ENCODE data around the gene PNMA6F. TPM values are rescaled to one million over a fixed set of nuclear protein-coding genes. Genes with fewer than 3 reads are reported as not detected.

Gene PNMA6F
- polyA plus RNA-seq: not detected

DNA sequence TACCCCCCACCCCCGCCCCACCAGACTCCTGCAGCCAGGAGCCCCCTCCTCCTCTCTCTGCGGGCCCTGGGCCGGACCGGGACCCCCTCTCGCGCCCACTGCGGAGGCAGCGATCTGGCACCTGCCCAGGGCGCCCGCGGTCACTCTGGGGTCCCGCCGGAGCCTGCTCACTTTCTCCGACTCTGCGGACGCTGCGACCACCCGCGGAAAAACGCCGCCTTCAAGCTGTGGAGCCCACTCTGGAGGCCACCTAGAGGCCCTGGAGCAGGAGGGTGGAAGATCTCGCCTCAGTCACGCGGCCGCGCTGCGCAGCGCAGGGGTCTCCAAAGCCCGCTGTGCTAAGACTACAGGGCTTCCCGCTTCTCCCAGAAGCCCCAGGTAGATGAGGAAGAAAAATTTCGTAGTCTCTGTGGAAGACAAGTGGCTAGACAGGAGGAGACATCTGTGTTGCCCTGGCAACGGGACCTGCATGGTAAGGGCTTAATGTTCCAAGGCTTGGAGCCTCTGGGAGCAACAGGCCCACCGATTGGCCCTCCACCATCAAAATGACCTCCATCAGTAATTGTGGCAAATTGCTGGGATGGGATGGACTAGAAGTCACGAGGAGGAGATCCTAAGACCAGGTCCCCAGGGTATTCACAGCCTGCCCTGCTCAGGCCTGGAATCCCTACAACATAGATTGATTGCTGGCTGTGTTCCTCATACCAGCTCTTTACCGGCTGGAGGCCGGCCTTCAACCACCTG lies at the start of gene PNMA6F:
Gene PNMA6F, minus strand, starts transcription at position 387 of the 744 bp plus-strand sequence. CDS start 1,093 bp downstream, outside the sequence.
- H3K27ac ChIP-seq (ENCODE audit: low read depth, low read length): no peak within 1 kb of the TSS
- 24 to 40% (median 28%) methylated on average over 25 to 35 of the region's 36 CpGs for WGBS, 3 donors

DNA sequence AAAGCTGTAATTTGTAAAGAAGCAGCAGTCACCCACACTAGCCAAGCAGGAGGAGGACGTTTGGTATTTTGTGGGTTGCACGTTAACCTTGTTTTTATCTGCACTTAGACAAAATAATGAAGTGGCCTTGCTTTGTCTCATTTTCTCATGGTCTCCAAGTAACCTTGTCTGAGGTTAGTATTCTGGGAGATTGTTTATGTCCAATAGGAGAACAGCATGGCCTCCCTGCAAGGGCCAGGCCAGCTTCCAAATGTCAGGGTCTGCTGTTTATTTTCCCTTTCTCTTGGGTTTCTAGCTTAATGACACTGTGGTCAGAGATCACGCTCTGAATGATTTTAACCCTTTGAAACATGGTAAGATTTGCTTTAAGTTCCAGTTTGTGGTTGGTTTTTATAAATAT lies 49.7 kb upstream of the PNMA6F start:
- no peak overlapping the region for H3K27ac ChIP-seq (ENCODE audit: low read depth, low read length)
- WGBS, 3 donors: 22 to 62% (median 55%) methylated on average over 3 of the region's 3 CpGs

DNA sequence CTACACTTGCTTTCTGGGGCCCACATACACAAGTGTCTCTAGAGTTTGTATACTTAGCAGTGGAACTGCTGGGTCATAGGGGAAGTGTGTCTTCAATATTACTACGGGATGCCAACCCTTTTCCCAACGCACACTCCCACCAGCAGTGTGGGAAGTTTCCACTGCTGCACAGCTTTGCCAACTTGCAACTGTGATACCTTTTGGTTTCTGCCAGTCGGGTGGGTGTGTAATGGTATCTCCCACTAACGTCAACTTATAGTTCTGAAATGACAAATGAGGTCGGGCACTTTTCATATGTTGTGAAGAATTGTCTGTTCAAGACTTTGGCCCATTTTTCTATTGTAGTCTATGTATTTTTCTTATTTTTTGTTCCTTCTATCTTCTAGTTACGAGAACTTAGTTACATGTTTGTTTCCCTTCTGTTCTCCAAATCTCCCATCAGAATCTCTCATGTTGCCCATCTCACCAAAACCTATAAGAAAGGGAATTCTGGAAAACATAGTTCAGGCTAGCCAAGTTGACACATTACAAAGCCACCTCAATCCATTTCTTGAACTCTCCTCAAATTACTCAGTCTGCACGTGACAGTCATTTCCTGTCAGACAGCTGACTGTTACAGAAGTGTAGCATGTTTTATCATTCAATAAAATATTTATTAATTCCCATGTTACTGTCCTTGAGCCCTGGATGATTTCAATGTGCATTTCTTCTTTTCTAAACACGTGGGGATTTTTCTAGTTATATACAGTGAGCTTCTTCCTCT lies 48.9 kb upstream of the PNMA6F start:
- H3K27ac ChIP-seq (ENCODE audit: low read depth, low read length): no peak overlapping the region
- 45 to 68% (median 63%) methylated on average over 8 of the region's 8 CpGs for WGBS, 3 donors

DNA sequence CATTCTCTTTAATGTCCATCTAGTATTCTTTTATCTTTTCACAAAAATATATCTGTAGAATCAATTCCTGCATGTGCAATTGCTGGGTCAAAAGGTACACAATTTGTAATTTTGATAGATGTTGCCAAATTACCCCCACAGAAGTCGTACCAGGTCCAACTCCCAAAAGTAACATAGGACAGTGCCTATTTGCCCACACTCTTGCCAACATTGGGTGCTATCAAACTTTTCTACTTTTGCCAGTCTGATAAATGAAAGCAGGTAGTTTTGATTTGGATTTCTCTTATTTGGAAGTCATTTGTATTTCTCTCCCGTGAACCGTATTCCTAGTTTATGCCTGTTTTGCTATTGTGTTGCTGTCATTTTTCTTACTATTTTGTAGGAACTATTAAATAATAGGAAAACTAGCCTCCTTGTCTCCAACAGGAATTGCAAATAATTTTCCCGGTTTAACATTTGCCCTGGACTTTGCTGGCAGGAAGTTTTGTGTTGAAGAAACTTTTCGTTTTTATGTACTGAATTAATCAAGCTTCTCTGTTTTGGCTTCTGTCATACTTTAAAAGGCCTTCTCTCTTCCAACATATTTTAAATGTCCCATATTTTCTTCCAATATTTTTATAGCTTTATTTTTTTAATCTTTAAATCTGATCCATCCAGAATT lies 45.4 kb upstream of the PNMA6F start:
- WGBS, 3 donors: 62 to 81% (median 69%) methylated on average over 5 of the region's 5 CpGs
- H3K27ac ChIP-seq (ENCODE audit: low read depth, low read length): no peak overlapping the region

DNA sequence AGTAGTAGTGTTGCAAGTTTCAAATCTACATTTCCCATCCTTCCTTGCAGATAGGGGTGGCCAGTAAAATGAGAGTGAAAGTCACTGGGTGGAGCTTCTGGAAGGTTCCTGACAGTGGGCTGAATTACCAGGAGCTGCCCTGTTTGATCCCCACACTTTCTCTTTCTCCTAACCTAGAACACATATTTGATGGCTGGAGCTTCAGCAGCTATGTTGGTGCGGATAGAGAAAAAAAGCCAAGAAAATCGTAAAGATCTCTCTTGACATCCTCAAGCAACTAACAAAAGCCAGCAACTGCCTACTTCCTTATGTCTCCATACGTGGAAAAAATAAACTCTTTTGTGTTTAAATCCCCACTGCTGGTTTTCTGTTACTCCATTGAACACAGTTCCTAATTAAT lies 44.6 kb upstream of the PNMA6F start:
- 82 to 94% (median 88%) methylated on average over 3 of the region's 3 CpGs for WGBS, 3 donors
- H3K27ac ChIP-seq (ENCODE audit: low read depth, low read length): no peak overlapping the region

DNA sequence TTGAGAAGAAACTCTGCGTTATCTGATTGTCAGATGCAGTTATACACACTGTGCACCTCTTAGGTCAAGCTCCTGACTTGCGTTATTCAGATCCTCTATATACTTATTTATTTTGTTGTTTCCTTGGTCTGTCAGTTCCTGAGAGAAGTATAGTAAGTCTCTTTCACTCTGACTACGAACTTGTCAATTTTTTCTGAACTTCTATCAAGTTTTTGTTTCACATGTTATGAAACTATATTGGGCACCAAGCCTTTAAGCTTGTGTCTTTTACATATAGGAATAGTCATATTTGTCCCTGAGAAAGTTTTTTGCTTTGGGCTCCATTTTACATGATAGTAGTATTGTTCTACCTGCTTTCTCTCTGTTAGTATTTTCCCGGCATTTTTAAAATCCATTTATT lies 44.1 kb upstream of the PNMA6F start:
- 72 to 90% (median 90%) methylated on average over 4 of the region's 4 CpGs for WGBS, 3 donors
- H3K27ac ChIP-seq (ENCODE audit: low read depth, low read length): no peak overlapping the region

DNA sequence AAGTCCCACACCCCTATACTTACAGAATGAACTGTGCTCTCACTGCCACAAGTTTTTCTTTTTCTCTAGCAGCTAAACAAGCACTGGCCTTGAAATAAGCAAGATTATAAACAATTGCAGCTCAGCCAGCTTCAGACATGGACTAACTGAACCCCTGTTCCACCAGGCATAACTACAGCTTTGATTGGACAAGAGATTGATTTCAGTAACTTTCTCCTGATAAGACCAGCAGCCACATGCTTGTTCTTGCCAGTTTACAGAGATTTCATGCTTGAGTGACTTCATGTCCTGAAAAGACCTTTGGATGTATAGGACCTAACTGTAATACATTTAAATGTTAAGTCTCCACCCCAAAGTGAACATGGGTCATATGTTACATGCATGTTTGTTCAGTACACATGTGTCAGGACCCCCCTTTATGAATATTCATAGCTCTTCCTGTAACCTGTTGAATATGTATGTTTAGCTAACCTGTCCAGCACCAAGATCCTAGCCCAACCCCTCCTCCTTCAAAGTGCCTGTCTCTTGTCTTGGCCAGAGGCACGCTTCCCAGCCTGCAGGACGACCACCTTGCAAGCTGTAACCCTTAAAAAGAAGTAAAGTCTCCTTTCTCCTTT lies 40.3 kb upstream of the PNMA6F start:
- WGBS, 3 donors: 62 to 78% (median 63%) methylated on average over 2 of the region's 2 CpGs
- no peak overlapping the region for H3K27ac ChIP-seq (ENCODE audit: low read depth, low read length)

DNA sequence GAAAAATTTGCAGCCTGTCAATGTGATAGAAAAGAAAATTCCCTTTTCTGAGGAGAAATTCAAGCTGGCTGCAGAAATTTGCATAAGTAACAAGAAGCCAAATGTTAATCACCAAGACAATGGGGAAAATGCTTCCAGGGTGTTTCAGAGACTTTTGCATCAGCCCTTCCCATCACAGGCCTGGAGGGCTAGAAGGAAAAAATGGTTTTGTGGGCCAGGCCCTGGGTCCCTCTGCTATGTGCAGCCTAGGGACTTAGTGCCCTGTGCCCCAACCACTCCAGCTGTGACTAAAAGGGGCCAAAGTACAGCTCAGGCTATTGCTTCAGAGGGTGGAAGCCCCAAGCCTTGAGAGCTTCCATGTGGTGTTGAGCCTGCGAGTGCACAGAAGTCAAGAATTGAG lies 36.3 kb upstream of the PNMA6F start:
- H3K27ac ChIP-seq (ENCODE audit: low read depth, low read length): no peak overlapping the region
- WGBS, 3 donors: 96 to 100% (median 100%) methylated on average over 1 of the region's 1 CpG

DNA sequence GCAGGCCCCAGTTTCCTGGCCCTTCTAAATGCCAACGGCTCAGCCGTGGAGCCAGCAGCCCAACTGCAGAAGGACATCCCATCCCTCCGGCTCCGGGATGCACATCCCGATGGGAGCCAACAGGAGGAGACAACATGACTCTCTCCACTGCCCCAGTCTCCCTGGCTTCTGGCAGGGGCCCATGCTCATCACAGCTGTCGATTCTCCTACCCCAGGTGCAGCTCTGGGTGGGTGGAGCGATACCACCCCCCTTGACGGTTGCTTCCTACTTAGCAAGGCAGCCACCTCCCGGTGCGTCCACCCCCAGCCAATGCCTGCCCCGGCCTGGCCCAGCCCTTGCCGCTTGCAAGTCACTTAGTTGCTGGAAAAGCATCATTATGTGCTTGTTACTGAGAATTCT lies 31.8 kb upstream of the PNMA6F start:
- 66 to 74% (median 67%) methylated on average over 7 to 12 of the region's 12 CpGs for WGBS, 3 donors
- H3K27ac ChIP-seq (ENCODE audit: low read depth, low read length): no peak overlapping the region

DNA sequence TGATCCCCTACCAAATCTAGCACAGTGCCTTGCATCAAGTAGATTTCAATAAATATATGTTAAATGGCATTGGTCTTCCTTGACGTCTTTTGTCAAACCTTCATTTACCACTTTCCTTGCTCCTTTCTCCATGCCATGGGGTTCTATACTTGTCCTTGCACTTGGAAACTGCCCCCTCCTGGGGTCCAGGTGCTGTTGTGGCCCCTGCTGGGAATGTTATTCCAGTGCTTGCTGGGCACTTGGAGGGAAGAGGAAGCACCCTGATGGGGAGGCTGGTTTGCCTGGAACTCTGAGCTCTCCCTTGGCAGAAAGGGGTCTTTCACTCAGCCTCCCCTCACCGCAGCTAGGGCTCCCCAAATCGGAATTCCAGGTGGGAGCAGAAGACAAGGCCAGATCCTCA lies 31.3 kb upstream of the PNMA6F start:
- WGBS, 3 donors: 68 to 87% (median 73%) methylated on average over 3 of the region's 3 CpGs
- H3K27ac ChIP-seq (ENCODE audit: low read depth, low read length): no peak overlapping the region

DNA sequence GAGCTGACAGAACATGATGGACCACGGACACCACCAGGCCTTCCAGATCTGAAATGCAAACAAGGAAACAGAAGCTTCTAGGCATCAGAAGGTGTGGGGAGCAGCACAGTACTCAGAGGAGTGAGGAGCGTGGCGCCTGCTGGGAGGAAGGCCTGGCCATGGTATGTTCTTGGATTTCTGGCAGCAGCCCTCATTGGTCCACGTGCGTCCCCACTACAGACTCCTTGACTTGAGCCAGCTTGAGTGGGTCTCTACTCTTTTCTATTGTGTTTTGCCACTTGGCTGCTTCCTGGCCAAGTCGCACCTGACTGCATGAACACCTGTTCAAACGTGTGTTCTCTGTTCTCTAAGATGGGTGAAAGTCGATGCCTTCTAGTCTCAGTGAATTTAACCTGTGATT lies 30.4 kb upstream of the PNMA6F start:
- H3K27ac ChIP-seq (ENCODE audit: low read depth, low read length): no peak overlapping the region
- WGBS, 3 donors: 79 to 93% (median 89%) methylated on average over 8 of the region's 8 CpGs

DNA sequence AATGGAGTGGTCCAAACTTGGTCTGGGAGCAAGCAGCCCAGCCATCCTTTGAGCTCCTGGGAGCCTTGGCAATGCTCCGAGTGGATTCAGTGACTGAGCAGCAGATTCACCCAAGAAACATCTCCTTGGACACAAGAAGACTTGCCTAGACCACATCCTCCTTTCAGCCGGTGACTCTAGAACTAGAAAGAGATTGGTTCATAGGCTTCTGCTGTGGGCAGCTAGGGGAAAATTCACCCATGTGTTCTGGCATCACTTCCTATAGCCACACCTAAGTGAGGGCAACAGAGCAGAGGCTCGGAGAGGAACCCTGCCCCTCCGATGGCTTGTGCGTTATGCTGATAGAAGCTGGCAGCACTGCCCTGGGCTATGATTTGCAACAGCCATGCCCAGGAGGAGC lies 28.4 kb upstream of the PNMA6F start:
- 83 to 100% (median 91%) methylated on average over 5 of the region's 5 CpGs for WGBS, 3 donors
- no peak overlapping the region for H3K27ac ChIP-seq (ENCODE audit: low read depth, low read length)

DNA sequence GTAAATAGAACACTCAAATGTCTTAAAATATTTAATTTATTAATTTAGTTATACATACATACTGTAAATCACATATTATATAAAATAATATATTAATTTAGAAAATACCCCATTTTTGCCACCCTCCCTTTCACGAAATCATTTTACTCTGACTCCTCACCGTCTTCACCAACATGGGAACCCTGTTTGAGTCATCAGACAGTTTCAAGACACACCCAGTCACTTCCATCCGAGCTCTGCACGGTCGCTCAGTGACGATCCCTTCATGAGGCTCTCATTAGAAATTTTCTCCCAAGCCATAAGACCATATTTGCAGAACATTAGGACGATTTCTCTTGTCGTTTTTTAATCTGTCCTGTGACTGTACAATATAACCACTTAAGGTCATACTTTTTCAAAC lies 26.9 kb upstream of the PNMA6F start:
- H3K27ac ChIP-seq (ENCODE audit: low read depth, low read length): no peak overlapping the region
- 89 to 96% (median 96%) methylated on average over 8 of the region's 8 CpGs for WGBS, 3 donors

DNA sequence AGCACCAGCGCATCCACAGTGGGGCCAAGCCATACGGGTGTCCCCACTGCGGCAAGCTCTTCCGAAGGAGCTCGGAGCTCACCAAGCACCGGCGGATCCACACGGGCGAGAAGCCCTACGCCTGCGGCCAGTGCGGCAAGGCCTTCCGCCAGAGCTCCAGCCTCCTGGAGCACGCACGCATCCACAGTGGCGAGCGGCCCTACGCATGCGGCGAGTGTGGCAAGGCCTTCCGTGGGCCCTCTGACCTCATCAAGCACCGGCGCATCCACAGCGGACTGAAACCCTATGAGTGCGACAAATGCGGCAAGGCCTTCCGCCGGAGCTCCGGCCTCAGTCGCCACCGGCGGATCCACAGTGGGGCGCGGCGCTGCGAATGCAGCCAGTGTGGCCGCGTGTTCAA lies 26.0 kb upstream of the PNMA6F start:
- no peak overlapping the region for H3K27ac ChIP-seq (ENCODE audit: low read depth, low read length)
- 97 to 100% (median 98%) methylated on average over 30 to 38 of the region's 38 CpGs for WGBS, 3 donors

DNA sequence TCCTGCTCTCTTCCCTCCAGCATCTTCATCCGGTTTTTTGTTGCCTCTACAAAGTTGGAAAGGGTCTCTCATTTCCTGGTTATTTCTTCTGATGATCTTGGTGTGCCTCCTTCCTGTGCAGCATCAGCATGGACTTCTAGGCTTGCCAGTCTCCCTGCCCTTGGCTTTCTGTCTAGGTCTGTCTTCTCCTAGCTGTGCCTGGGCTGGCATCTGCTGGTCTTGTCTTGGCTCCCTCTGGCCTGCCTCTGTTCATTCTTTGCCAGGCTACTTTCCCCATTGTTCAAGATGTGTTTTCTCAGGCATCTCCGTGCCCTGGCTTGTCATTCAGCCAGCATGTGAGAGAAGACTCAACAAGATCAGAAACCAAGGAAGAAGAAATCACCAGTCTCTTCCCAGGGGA lies 22.1 kb upstream of the PNMA6F start:
- no peak overlapping the region for H3K27ac ChIP-seq (ENCODE audit: low read depth, low read length)
- 71 to 87% (median 72%) methylated on average over 2 of the region's 2 CpGs for whole genome bisulfite sequencing, 3 donors

DNA sequence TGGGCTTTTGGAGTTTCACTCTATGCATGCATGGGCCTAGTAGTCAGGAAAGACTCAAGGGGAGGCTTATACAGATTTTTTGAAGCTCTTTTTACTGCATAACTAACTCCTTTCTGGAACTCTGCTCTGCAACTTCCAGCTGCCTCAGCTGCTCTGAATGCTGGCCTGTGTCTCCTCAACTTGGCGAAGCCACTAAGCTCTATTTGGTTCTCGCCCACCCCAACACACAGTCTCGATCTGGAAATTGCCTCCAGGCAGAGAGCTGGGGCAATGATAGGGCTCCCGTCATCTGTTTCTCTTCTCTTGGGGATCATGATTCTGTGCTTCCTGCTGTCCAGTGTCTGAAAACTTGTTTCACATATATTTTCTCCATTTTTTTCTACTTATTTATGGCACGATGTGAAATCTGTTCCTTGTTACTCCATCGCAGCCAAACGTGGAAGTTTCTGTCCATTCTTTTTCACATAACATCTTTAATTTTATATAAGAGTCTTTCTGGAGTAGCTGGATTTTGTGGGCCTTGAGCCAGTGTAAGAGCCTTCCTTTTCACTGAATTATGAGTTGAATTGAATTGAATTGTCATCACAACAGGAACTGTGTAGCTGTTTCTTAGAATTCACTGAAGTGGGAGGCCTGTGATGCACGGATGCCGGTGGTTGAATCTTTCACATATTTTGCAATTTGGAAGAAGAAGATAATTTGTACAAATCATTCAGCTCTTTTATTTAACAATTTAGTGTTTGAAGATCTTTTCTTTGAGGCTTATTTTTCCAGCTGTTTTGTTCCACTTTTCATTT lies 21.4 kb upstream of the PNMA6F start:
- WGBS, 3 donors: 67 to 80% (median 70%) methylated on average over 9 of the region's 9 CpGs
- no peak overlapping the region for H3K27ac ChIP-seq (ENCODE audit: low read depth, low read length)

DNA sequence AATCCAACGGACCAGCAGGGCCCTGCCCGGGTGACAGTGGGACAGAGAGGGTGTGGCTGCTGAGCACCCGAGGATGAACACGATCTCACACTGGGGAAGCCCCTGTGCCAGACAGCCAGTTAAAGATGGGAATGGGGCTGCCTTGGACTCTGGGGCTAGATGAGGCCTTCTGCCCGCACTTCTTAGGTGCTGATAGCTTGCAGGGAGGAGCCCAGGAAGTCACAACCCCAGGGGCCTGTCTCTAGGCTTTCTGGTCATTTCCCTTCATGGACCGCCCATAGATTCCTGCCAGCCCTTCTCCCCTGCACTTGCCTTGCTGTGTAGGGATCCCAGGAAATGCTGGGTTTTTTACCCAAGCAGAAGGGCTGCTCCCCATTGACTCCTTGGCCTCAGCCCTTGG lies 18.5 kb upstream of the PNMA6F start:
- H3K27ac ChIP-seq (ENCODE audit: low read depth, low read length): no peak overlapping the region
- 85 to 96% (median 87%) methylated on average over 6 of the region's 6 CpGs for WGBS, 3 donors

DNA sequence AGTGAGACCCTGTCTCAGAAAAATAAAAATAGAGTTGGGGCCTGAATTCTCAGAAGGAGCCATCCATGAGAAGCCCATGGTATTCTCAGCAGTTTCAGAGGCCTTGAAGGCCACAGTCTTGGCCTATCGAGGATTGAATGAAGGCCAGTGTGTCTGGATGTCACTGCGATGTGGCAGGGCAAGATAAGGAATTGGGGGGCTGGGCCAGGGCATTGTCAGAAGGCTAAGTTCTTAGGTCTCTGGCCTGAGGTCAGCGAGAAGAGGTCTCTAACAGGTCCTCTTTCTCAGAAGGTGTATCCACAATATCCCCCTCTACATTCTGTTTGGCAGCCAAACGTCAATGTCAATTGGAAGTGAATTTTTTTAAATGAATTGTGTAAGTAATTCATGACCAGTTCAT lies 18.1 kb upstream of the PNMA6F start:
- H3K27ac ChIP-seq (ENCODE audit: low read depth, low read length): no peak overlapping the region
- 81 to 96% (median 86%) methylated on average over 4 of the region's 4 CpGs for WGBS, 3 donors
